Sciatic nerve (tissue), 2 donors: Measurements from ENCODE around the gene CACFD1. TPM values are rescaled to one million over a fixed set of nuclear protein-coding genes. Genes with fewer than 3 reads are reported as not detected.

Experiments
- ATAC-seq: fragments of 200-7000 bp; cut with Tn5 transposase; one replicate; pipeline ENCODE4 v1.9.1; 2020; ENCODE audit warnings: mild to moderate bottlenecking, moderate library complexity
- DNase-seq: peaks from one replicate; pipeline ENCODE4 v3.0.0-alpha.2; 2020; ENCODE audit warnings: low spot score
- intact Hi-C: fragments of 100-400 bp; cut with DNase I; formaldehyde crosslinking; loops from one replicate; pipeline ENCODE4 v1.14.2; 2022
- total RNA-seq: library from RNA; stranded (reverse); fragmentation: NEBNext Ultra II Directional; extraction: Animal tissue kit (Norgen Biotek cat#: 25700); gene quantifications from one replicate; pipeline ENCODE4 v1.2.1, GENCODE V29; 2021
- donor health status: DM: no; HTN: no; CAD: no.
- donor health status: DM: no; HTN: no; CAD: no.

CACFD1 gene
- total RNA-seq, 1 donor from 2014 or later, result 10.1 TPM

GRCh38 chr9:133509179-133510083 is 49.7 kb downstream of the CACFD1 start:
- DNase-seq (no peak), ATAC-seq (no peak)
- intact Hi-C loops, result no loop called here

GRCh38 chr9:133510926-133511505 is 51.2 kb downstream of the CACFD1 start:
- DNase-seq (no peak), ATAC-seq (no peak)
- intact Hi-C loops, result no loop called here

- intact Hi-C loops, result no loop called here
- DNase-seq (no peak), ATAC-seq (no peak)
Measured at GRCh38 chr9:133511607-133512006, 51.8 kb downstream of the CACFD1 start.

GRCh38 chr9:133512253-133513213 is 52.8 kb downstream of the CACFD1 start:
- ATAC-seq, result no peak
- intact Hi-C loops, result no loop called here
- no peak for DNase-seq

- no peak for ATAC-seq
- intact Hi-C loops, result no loop called here
Measured at GRCh38 chr9:133513214-133514100, 53.7 kb downstream of the CACFD1 start.

GRCh38 chr9:133514460-133515239 is 54.9 kb downstream of the CACFD1 start:
- intact Hi-C loops, result no loop called here
- ATAC-seq (peak; percentile 83), DNase-seq (no peak)

More at GRCh38 chr9:133513214-133514100, 53.7 kb downstream of the CACFD1 start:
- no peak for DNase-seq

- ATAC-seq, result no peak
- intact Hi-C loops, result no loop called here
- no peak for DNase-seq
Measured at GRCh38 chr9:133515240-133515610, 55.4 kb downstream of the CACFD1 start.

- no peak for ATAC-seq
- intact Hi-C loops, result no loop called here
- DNase-seq, result no peak
Measured at GRCh38 chr9:133515615-133516255, 56.0 kb downstream of the CACFD1 start.

- intact Hi-C loops, result no loop called here
- DNase-seq, result no peak
- ATAC-seq, result no peak
Measured at GRCh38 chr9:133516256-133516960, 56.6 kb downstream of the CACFD1 start.

GRCh38 chr9:133516961-133517350 is 57.2 kb downstream of the CACFD1 start:
- DNase-seq (no peak), ATAC-seq (no peak)
- intact Hi-C loops, result no loop called here

GRCh38 chr9:133517711-133518110 is 57.9 kb downstream of the CACFD1 start:
- intact Hi-C loops, result no loop called here
- no peak for ATAC-seq
- DNase-seq, result no peak

GRCh38 chr9:133518200-133518599 is 58.4 kb downstream of the CACFD1 start:
- intact Hi-C loops, result no loop called here
- DNase-seq (no peak), ATAC-seq (no peak)

- DNase-seq (no peak), ATAC-seq (no peak)
- intact Hi-C loops, result no loop called here
Measured at GRCh38 chr9:133518706-133519449, 59.1 kb downstream of the CACFD1 start.

GRCh38 chr9:133519693-133520092 is 59.9 kb downstream of the CACFD1 start:
- intact Hi-C loops, result no loop called here
- ATAC-seq (no peak), DNase-seq (no peak)

- intact Hi-C loops, result no loop called here
- DNase-seq, result no peak
- ATAC-seq, result no peak
Measured at GRCh38 chr9:133520121-133520835, 60.5 kb downstream of the CACFD1 start.
